GM23248 (cell line): ENCODE measurements around the gene RGS17.

Experiments used
- EZH2 ChIP-seq: fragments of 200-600 bp; sonication (generic); IDR thresholded peaks from 2 replicates; pipeline ENCODE4 v1.6.1; 2018; ENCODE audit warnings: antibody characterized with exemption, mild to moderate bottlenecking; ENCODE audit not compliant: insufficient read depth, poor library complexity, severe bottlenecking
- EZH2phosphoT487 ChIP-seq: fragments of 200-600 bp; sonication (generic); IDR thresholded peaks from 2 replicates; pipeline ENCODE4 v1.6.1; 2018; ENCODE audit warnings: antibody characterized with exemption, moderate library complexity, mild to moderate bottlenecking, low read depth; ENCODE audit not compliant: insufficient read depth

GRCh38 chr6:153162646-153163045 lies 31.6 kb upstream of the RGS17 start:
- TF ChIP-seq EZH2phosphoT487, result no peak
- no peak for TF ChIP-seq EZH2
